HepG2 (cell line): Measurements from ENCODE around the gene USP5. TPM values are rescaled to one million over a fixed set of nuclear protein-coding genes. Genes with fewer than 3 reads are reported as not detected.

ENCODE experiments used
- BRD4 ChIP-seq: sonication (generic); formaldehyde crosslinking; IDR thresholded peaks from 2 replicates; pipeline ENCODE4 v1.4.0; 2020; ENCODE audit warnings: missing genetic modification reagents
- CENPT ChIP-seq: sonication (generic); formaldehyde crosslinking; IDR thresholded peaks from 2 replicates; pipeline ENCODE4 v1.8.0; 2022; ENCODE audit warnings: low read depth, mild to moderate bottlenecking, moderate library complexity, missing genetic modification reagents
- HES4 ChIP-seq: sonication (generic); formaldehyde crosslinking; IDR thresholded peaks from 2 replicates; pipeline ENCODE4 v1.9.0; 2021; ENCODE audit warnings: mild to moderate bottlenecking, missing genetic modification reagents, borderline replicate concordance
- MIER3 ChIP-seq: IDR thresholded peaks from 2 replicates; pipeline ENCODE4 v1.6.1; 2016; ENCODE audit warnings: missing compliant biosample characterization, borderline replicate concordance
- NR1H2 ChIP-seq: sonication (generic); formaldehyde crosslinking; IDR thresholded peaks from 2 replicates; pipeline ENCODE4 v1.8.1; 2022; ENCODE audit warnings: low read depth, missing genetic modification reagents, borderline replicate concordance
- NRL ChIP-seq: sonication (generic); formaldehyde crosslinking; IDR thresholded peaks from 2 replicates; pipeline ENCODE4 v1.5.0; 2020; ENCODE audit warnings: missing genetic modification reagents, mild to moderate bottlenecking, moderate library complexity, borderline replicate concordance
- RFX3 ChIP-seq: IDR thresholded peaks from 2 replicates; pipeline ENCODE4 v1.6.1; 2016; ENCODE audit warnings: missing biosample characterization, missing genetic modification reagents
- ZNF33A ChIP-seq: sonication (generic); formaldehyde crosslinking; IDR thresholded peaks from 2 replicates; pipeline ENCODE4 v1.5.1; 2020; ENCODE audit warnings: missing genetic modification reagents, mild to moderate bottlenecking, moderate library complexity, borderline replicate concordance
- ZNF619 ChIP-seq: sonication (generic); formaldehyde crosslinking; IDR thresholded peaks from 2 replicates; pipeline ENCODE4 v1.4.0; 2020; ENCODE audit warnings: mild to moderate bottlenecking, missing genetic modification reagents
- polyA plus RNA-seq, 8 experiments: library from polyadenylated mRNA; depleted of rRNA in 3 of 8; stranded (reverse) in 7 of 8; unstranded in 1 of 8; fragments of >200 nt; fragmentation: Illumina TruSeq in 4 of 8; extraction: Trizol in 4 of 8; gene quantifications; 2 replicates each; pipeline versions ENCODE4 v1.2.1 to v1.2.3, GENCODE V29; 2011 to 2016; ENCODE audit warnings: low read depth in 4 of 8, missing spikeins in 1 of 8, mixed read lengths in 1 of 8; ENCODE audit not compliant: insufficient read depth in 1 of 8
- total RNA-seq, 5 experiments: library from RNA; depleted of rRNA; stranded (reverse); fragments of >200 nt; fragmentation: Illumina TruSeq; extraction: Trizol; gene quantifications; 2 replicates each; pipeline ENCODE4 v1.2.3, GENCODE V29; 2016; ENCODE audit warnings: low read depth in 1 of 5
- TF ChIP-seq, protein P1 (sequence below): sonication (generic); formaldehyde crosslinking; IDR thresholded peaks from 2 replicates; pipeline ENCODE4 v1.8.1; 2022; ENCODE audit warnings: mild to moderate bottlenecking, missing genetic modification reagents
- TF ChIP-seq, protein P2 (sequence below): sonication (generic); formaldehyde crosslinking; IDR thresholded peaks from 2 replicates; pipeline ENCODE4; 2020; ENCODE audit warnings: missing genetic modification reagents, mild to moderate bottlenecking, borderline replicate concordance
- TF ChIP-seq, protein P3 (sequence below): sonication (generic); formaldehyde crosslinking; IDR thresholded peaks from 2 replicates; pipeline ENCODE4 v1.4.0; 2020; ENCODE audit warnings: missing genetic modification reagents
- TF ChIP-seq, protein P4 (sequence below): sonication (generic); formaldehyde crosslinking; IDR thresholded peaks from 2 replicates; pipeline ENCODE4 v1.4.0; 2020; ENCODE audit warnings: missing genetic modification reagents, borderline replicate concordance
- TF ChIP-seq, protein P5 (sequence below): sonication (generic); formaldehyde crosslinking; IDR thresholded peaks from 2 replicates; pipeline ENCODE4 v1.8.0; 2022; ENCODE audit warnings: mild to moderate bottlenecking, missing genetic modification reagents, moderate library complexity

USP5 gene
- total and polyA plus RNA-seq, 2 of the 13 experiments (the other 11 are each of a cell fraction or from before 2014, with no cell fraction given): 39.6 to 56.0 TPM

DNA sequence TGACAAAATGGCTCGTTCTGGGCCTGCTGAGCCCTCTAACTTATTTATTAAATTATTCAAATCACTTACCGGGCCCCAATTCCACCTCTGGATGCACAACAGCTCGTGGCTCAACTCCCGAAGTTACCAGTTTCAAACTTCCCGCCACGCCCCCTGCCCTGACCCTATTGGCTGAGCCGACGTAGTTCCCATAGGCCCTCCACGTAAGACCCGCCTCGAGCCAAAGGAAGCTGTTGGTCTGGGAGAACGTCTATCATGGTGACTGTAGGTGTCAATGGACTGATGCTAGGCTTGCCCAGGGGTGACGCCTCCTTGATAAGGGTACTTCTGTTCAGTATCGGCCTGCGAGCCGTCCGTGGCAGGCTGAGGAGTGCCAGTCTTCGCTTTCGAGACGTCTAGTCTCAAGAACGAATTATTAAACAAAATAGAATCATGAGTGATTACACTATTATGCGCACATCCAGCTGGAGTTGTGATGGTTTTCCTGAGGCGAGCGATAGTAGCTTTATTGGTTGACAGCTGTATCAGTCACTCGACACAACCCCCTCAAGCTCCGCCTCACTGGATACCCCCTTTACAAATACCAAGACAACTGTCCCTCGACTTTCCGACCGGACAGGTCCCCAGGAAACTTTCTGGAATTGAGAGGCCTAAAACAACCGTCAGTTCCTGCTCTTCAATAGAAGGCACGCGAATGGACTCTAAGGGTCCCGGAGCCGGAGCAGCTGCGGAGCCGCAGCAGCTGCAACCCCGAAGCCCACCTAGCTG, 613 bp upstream of the USP5 start, which contains the start of gene CDCA3 (continued):
- TF ChIP-seq, protein P1, sequence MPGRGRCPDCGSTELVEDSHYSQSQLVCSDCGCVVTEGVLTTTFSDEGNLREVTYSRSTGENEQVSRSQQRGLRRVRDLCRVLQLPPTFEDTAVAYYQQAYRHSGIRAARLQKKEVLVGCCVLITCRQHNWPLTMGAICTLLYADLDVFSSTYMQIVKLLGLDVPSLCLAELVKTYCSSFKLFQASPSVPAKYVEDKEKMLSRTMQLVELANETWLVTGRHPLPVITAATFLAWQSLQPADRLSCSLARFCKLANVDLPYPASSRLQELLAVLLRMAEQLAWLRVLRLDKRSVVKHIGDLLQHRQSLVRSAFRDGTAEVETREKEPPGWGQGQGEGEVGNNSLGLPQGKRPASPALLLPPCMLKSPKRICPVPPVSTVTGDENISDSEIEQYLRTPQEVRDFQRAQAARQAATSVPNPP (CRISPR knock-in tag): no peak
- TF ChIP-seq CENPT (CRISPR knock-in tag): 0 out of 2 replicates have a peak, but pooled peaks have one; percentile 14
- no peak for TF ChIP-seq ZNF33A (CRISPR knock-in tag)
- TF ChIP-seq, protein P2, sequence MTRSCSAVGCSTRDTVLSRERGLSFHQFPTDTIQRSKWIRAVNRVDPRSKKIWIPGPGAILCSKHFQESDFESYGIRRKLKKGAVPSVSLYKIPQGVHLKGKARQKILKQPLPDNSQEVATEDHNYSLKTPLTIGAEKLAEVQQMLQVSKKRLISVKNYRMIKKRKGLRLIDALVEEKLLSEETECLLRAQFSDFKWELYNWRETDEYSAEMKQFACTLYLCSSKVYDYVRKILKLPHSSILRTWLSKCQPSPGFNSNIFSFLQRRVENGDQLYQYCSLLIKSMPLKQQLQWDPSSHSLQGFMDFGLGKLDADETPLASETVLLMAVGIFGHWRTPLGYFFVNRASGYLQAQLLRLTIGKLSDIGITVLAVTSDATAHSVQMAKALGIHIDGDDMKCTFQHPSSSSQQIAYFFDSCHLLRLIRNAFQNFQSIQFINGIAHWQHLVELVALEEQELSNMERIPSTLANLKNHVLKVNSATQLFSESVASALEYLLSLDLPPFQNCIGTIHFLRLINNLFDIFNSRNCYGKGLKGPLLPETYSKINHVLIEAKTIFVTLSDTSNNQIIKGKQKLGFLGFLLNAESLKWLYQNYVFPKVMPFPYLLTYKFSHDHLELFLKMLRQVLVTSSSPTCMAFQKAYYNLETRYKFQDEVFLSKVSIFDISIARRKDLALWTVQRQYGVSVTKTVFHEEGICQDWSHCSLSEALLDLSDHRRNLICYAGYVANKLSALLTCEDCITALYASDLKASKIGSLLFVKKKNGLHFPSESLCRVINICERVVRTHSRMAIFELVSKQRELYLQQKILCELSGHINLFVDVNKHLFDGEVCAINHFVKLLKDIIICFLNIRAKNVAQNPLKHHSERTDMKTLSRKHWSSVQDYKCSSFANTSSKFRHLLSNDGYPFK (CRISPR knock-in tag): no peak
- TF ChIP-seq, protein P3, sequence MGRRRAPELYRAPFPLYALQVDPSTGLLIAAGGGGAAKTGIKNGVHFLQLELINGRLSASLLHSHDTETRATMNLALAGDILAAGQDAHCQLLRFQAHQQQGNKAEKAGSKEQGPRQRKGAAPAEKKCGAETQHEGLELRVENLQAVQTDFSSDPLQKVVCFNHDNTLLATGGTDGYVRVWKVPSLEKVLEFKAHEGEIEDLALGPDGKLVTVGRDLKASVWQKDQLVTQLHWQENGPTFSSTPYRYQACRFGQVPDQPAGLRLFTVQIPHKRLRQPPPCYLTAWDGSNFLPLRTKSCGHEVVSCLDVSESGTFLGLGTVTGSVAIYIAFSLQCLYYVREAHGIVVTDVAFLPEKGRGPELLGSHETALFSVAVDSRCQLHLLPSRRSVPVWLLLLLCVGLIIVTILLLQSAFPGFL: no peak
- no peak for TF ChIP-seq NR1H2 (CRISPR knock-in tag)
- no peak for TF ChIP-seq ZNF619 (CRISPR knock-in tag)
- no peak for TF ChIP-seq RFX3 (CRISPR knock-in tag)
- TF ChIP-seq MIER3: no peak
- TF ChIP-seq, protein P4, sequence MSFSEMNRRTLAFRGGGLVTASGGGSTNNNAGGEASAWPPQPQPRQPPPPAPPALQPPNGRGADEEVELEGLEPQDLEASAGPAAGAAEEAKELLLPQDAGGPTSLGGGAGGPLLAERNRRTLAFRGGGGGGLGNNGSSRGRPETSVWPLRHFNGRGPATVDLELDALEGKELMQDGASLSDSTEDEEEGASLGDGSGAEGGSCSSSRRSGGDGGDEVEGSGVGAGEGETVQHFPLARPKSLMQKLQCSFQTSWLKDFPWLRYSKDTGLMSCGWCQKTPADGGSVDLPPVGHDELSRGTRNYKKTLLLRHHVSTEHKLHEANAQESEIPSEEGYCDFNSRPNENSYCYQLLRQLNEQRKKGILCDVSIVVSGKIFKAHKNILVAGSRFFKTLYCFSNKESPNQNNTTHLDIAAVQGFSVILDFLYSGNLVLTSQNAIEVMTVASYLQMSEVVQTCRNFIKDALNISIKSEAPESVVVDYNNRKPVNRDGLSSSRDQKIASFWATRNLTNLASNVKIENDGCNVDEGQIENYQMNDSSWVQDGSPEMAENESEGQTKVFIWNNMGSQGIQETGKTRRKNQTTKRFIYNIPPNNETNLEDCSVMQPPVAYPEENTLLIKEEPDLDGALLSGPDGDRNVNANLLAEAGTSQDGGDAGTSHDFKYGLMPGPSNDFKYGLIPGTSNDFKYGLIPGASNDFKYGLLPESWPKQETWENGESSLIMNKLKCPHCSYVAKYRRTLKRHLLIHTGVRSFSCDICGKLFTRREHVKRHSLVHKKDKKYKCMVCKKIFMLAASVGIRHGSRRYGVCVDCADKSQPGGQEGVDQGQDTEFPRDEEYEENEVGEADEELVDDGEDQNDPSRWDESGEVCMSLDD: no peak
- no peak for TF ChIP-seq BRD4
- TF ChIP-seq NRL (CRISPR knock-in tag): no peak
- TF ChIP-seq, protein P5, sequence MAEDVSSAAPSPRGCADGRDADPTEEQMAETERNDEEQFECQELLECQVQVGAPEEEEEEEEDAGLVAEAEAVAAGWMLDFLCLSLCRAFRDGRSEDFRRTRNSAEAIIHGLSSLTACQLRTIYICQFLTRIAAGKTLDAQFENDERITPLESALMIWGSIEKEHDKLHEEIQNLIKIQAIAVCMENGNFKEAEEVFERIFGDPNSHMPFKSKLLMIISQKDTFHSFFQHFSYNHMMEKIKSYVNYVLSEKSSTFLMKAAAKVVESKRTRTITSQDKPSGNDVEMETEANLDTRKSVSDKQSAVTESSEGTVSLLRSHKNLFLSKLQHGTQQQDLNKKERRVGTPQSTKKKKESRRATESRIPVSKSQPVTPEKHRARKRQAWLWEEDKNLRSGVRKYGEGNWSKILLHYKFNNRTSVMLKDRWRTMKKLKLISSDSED (CRISPR knock-in tag): no peak
- no peak for TF ChIP-seq HES4
